A673 (cell line): ENCODE data around the gene PWWP2A. TPM values are rescaled to one million over a fixed set of nuclear protein-coding genes. Genes with fewer than 3 reads are reported as not detected.

Source experiments
- BruUV-seq: library from RNA; stranded (reverse); fragments of 400-500 nt; replicated peaks from 2 replicates; lab custom pipeline; 2021; lab: Mats Ljungman, UMichigan
- CTCF ChIA-PET: fragments of 300-600 bp; sonication (Branson Sonifier 250); formaldehyde crosslinking; loops from one replicate; lab custom pipeline; 2022; ENCODE audit warnings: antibody characterized with exemption; lab: Charles Lee
- POLR2A ChIA-PET: fragments of 300-600 bp; sonication (Branson Sonifier 250); formaldehyde crosslinking; loops from one replicate; lab custom pipeline; 2022; ENCODE audit warnings: antibody characterized with exemption; ENCODE audit not compliant: low non-redundant PET; lab: Charles Lee
- DNase-seq: peaks from one replicate; pipeline ENCODE4 v3.0.0-alpha.2; 2015; ENCODE audit warnings: low spot score
- H3K27ac ChIP-seq: fragments of 200-600 bp; sonication (generic); 2 replicates; pipeline ENCODE4 v1.5.1; 2016; ENCODE audit warnings: mixed run types, low read depth, mild to moderate bottlenecking, mixed read lengths, antibody characterized with exemption, low read length; ENCODE audit not compliant: poor library complexity, severe bottlenecking
- H3K27me3 ChIP-seq: fragments of 200-600 bp; sonication (generic); replicated peaks from 2 replicates; pipeline ENCODE4 v1.6.1; 2017; ENCODE audit warnings: mixed run types, low read depth, mild to moderate bottlenecking, mixed read lengths, antibody characterized with exemption, low read length; ENCODE audit not compliant: insufficient read depth, poor library complexity
- H3K36me3 ChIP-seq: fragments of 200-600 bp; sonication (generic); 2 replicates; pipeline ENCODE4 v1.6.1; 2016; ENCODE audit warnings: mixed run types, mild to moderate bottlenecking, mixed read lengths, antibody characterized with exemption, low read length; ENCODE audit not compliant: insufficient read depth, poor library complexity, severe bottlenecking
- H3K4me1 ChIP-seq: fragments of 200-600 bp; sonication (generic); 2 replicates; pipeline ENCODE4 v1.6.1; 2017; ENCODE audit warnings: mixed run types, mild to moderate bottlenecking, mixed read lengths, antibody characterized with exemption, low read length; ENCODE audit not compliant: insufficient read depth, poor library complexity, severe bottlenecking
- H3K4me3 ChIP-seq: fragments of 200-600 bp; sonication (generic); 2 replicates; pipeline ENCODE4 v1.5.1; 2016; ENCODE audit warnings: low read depth, mixed run types, mild to moderate bottlenecking, mixed read lengths, low read length; ENCODE audit not compliant: poor library complexity, severe bottlenecking
- H3K9me3 ChIP-seq: fragments of 200-600 bp; sonication (generic); 2 replicates; pipeline ENCODE4 v1.6.1; 2016; ENCODE audit warnings: mixed run types, low read depth, mild to moderate bottlenecking, mixed read lengths, antibody characterized with exemption, low read length; ENCODE audit not compliant: poor library complexity, severe bottlenecking
- EZH2 ChIP-seq: fragments of 200-600 bp; sonication (generic); IDR thresholded peaks from 2 replicates; pipeline ENCODE4 v1.6.1; 2017; ENCODE audit warnings: borderline replicate concordance, low read depth, mild to moderate bottlenecking, mixed read lengths, antibody characterized with exemption, low read length; ENCODE audit not compliant: poor library complexity, severe bottlenecking
- intact Hi-C: fragments of 100-400 bp; cut with micrococcal nuclease; formaldehyde crosslinking; loops from one replicate; pipeline ENCODE4 v1.10.0; 2022; ENCODE audit not compliant: unreplicated experiment
- total RNA-seq: library from RNA; stranded (reverse); gene quantifications from 2 replicates; pipeline ENCODE4 v1.2.3, GENCODE V29; 2021
- TF ChIP-seq, protein P1 (sequence below): fragments of 300-800, 200-600 bp; sonication (generic); conservative IDR thresholded peaks from 2 replicates; pipeline ENCODE4 v1.5.1; 2017; ENCODE audit warnings: low read depth, mild to moderate bottlenecking, antibody characterized with exemption, low read length, moderate library complexity, mixed read lengths

PWWP2A gene
- total RNA-seq, 1 experiment from 2014 or later = 17.7 TPM

DNA sequence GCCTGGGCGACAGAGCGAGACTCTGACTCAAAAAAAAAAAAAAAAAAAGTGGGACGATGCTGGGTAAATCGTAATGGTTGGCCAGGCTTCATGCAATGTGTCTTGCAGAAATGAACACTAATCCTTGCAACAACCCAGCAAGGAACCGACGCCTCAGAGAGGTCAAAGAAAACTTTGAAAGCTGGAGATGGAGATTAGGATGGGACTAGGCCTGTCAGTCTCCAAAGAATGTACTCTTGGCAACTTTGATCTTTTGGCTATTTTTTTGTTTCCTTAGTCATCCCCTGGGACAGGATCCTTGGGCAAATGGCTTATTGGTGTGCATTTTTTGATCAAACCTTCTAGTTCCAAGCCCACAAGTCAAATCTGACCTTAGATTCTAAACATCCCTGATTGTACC lies 10.6 kb upstream of the PWWP2A start:
- BruUV-seq = no TSS peak
- intact Hi-C loops = no loop called here
- Histone ChIP-seq H3K4me1 (no peaks in the 10 kb centered on the region), H3K36me3 (no peaks in the 10 kb centered on the region), H3K9me3 (no peaks in the 10 kb centered on the region), H3K27ac (no peak overlapping the region), H3K4me3 (no peak overlapping the region), H3K27me3 (no peaks in the 10 kb centered on the region)
- TF ChIP-seq, protein P1, sequence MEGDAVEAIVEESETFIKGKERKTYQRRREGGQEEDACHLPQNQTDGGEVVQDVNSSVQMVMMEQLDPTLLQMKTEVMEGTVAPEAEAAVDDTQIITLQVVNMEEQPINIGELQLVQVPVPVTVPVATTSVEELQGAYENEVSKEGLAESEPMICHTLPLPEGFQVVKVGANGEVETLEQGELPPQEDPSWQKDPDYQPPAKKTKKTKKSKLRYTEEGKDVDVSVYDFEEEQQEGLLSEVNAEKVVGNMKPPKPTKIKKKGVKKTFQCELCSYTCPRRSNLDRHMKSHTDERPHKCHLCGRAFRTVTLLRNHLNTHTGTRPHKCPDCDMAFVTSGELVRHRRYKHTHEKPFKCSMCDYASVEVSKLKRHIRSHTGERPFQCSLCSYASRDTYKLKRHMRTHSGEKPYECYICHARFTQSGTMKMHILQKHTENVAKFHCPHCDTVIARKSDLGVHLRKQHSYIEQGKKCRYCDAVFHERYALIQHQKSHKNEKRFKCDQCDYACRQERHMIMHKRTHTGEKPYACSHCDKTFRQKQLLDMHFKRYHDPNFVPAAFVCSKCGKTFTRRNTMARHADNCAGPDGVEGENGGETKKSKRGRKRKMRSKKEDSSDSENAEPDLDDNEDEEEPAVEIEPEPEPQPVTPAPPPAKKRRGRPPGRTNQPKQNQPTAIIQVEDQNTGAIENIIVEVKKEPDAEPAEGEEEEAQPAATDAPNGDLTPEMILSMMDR = no peak
- no peak for TF ChIP-seq EZH2
- CTCF ChIA-PET = interaction anchor here (0.6 kb wide), 1 partner anchor 21 kb away, joined by 3 read pairs; no protein-coding TSS in a partner anchor
- DNase-seq = no peak
- POLR2A ChIA-PET = no interaction called here

DNA sequence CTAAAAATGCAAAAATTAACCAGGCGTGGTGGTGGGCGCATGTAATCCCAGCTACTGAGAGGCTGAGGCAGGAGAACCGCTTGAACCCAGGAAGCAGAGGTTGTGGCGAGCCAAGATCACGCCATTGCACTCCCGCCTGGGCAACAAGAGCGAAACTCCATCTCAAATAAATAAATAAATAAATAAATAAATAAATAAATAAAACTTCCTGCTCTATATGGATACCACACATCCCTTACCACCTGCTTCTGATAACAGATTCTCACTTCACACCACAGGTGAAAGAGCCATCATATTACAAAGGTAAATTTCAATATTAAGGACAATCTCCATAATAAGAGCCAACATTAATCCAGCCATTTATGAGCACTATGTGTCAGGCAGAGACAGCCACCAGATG lies 9.4 kb upstream of the PWWP2A start:
- no peak for DNase-seq
- POLR2A ChIA-PET = no interaction called here
- H3K27me3 ChIP-seq = no peaks in the 10 kb centered on the region
- H3K27ac ChIP-seq = no peak overlapping the region
- H3K4me3 ChIP-seq = no peak overlapping the region
- no peaks in the 10 kb centered on the region for H3K36me3 ChIP-seq
- no peaks in the 10 kb centered on the region for H3K9me3 ChIP-seq
- no peak for TF ChIP-seq EZH2
- TF ChIP-seq, protein P1 = no peak
- no peaks in the 10 kb centered on the region for H3K4me1 ChIP-seq
- no TSS peak for BruUV-seq
- CTCF ChIA-PET = no interaction called here
- intact Hi-C loops = no loop called here

DNA sequence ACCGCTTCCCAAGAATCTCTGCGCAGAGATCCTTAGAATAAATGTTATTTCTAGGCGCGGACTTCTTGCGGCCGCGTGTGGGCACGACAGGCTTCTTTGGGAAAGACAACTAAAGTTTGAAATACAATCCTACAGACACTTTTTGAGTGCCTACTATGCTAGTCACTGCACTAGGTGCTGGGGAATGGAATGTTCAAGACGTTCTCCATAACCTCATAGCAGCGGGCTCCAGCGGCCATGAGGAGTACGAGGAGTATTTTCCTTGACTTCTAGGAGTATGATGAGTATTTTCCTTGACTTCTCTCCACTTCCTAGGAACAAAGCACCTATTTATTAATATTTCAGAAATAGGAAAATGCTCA lies 636 bp upstream of the PWWP2A start:
- POLR2A ChIA-PET = no interaction called here
- Histone ChIP-seq H3K36me3 (peaks cover 16% of the 10 kb centered on the region), H3K4me3 (no peak overlapping the region), H3K27me3 (no peaks in the 10 kb centered on the region), H3K27ac (no peak overlapping the region), H3K4me1 (no peaks in the 10 kb centered on the region), H3K9me3 (no peaks in the 10 kb centered on the region)
- no peak for DNase-seq
- BruUV-seq = no TSS peak
- CTCF ChIA-PET = no interaction called here
- intact Hi-C loops = no loop called here
- no peak for TF ChIP-seq EZH2
- TF ChIP-seq, protein P1 = 0 out of 2 replicates have a peak, but pooled peaks have one; percentile 20
